ENCODE data around the gene IST1.

IST1 gene

DNA sequence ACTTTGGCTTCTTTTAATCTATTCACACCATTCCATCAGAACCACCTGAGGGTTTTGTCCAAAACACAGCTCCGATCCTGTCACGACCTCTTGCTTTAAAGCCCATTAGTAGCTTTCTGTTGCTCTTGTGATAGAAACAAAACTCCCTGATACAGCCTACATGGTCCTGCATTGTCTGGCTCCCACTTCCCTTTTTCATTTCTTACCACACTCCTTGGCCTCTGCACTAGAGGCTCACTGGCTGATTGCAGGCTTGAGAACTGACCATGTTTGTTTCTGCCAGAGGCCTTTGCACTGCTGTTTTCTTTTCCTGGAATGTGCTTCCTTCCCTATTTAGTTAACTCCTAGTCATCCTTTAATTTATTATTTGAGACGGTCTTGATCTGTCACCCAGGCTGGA lies 23.7 kb downstream of the IST1 start:
- no peak for DNase-seq (ENCODE audit: low spot score)

GRCh38 chr16:71920658-71921057 lies 25.3 kb downstream of the IST1 start:
- no peak for DNase-seq (ENCODE audit: low spot score)

GRCh38 chr16:71923941-71924690 lies 28.8 kb downstream of the IST1 start:
- no peak for DNase-seq (ENCODE audit: low spot score)

- no peak for DNase-seq (ENCODE audit: low spot score)
Measured at GRCh38 chr16:71924710-71925109, 29.4 kb downstream of the IST1 start.

GRCh38 chr16:71927383-71927782 lies 32.1 kb downstream of the IST1 start:
- peak; percentile 8 for DNase-seq (ENCODE audit: low spot score)

- DNase-seq (ENCODE audit: low spot score) = no peak
Measured at GRCh38 chr16:71927787-71928186, 32.5 kb downstream of the IST1 start.

- no peak for DNase-seq (ENCODE audit: low spot score)
Measured at GRCh38 chr16:71929048-71929447, 33.7 kb downstream of the IST1 start.

GRCh38 chr16:71930013-71930563 lies 34.8 kb downstream of the IST1 start:
- DNase-seq (ENCODE audit: low spot score) = no peak

DNA sequence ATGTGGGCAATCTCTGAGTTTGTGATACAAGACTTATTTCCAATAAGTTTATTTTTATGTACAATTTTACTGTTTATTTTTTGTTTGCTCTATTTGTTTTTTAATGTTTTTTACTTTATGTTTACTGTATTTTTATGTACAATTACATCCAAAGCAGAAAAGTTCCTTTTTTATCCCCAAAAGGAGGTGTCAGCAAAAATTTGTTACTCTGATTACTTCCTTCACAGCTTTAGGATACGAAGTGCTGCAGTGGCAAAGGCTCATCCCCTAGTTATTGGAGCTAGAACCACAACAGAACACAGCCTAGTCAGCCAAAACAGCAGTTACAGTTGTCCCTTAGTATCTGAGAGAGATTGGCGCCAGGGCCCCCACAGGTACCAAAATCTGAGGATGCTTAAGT lies 35.7 kb downstream of the IST1 start:
- no peak for DNase-seq (ENCODE audit: low spot score)

DNA sequence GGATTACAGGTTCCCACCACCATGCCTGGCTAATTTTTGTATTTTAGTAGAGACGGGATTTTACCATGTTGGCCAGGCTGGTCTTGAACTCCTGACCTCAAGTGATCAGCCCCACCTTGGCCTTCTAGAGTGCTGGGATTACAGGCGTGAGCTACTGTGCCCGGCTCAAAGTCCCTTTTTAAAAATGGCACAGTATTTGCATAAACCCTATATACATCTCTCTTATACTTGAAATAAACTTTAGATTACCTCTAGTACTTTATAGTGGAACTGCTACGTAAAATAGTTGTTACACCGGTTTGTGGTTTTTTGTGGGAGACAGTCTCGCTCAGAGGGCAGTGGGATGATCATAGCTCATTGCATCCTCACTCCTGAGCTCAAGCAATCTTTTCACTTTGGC lies 36.3 kb downstream of the IST1 start:
- DNase-seq (ENCODE audit: low spot score) = no peak

GRCh38 chr16:71933017-71933416 lies 37.7 kb downstream of the IST1 start:
- no peak for DNase-seq (ENCODE audit: low spot score)

GRCh38 chr16:71933913-71934695 lies 38.8 kb downstream of the IST1 start:
- DNase-seq (ENCODE audit: low spot score) = no peak

DNA sequence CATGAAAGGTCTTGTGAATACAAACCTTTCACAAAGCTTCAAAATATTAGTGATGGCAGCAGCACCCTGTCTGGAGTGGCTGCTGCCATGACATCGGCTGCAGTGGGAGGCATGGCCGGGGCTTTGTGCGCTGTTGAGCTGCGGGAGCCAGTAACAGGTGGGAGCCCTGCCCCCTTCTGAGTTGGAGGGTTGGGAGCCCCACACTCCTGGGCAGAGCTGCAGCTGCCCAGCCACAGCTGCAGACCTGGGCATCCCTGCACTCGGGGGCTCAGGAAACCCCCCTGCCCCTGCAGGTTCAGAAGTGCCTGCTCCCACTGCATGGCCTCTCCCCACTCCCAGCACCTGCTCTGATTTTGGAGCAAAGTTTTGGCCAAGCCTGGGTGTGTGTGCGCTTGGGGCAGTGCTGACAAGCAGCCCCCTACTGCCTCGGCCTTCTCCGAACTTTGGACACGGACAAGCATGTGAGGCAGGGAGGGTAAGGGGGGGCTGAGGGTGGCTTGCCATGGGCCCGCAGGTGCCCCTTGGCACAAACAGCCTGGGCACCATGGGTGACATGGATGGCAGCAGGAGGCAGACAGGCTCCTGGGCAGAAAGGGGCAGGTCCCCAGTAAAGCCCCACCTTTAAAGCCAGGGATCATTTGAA lies 42.7 kb downstream of the IST1 start:
- no peak for DNase-seq (ENCODE audit: low spot score)

GRCh38 chr16:71943887-71944286 lies 48.6 kb downstream of the IST1 start:
- no peak for DNase-seq (ENCODE audit: low spot score)

DNA sequence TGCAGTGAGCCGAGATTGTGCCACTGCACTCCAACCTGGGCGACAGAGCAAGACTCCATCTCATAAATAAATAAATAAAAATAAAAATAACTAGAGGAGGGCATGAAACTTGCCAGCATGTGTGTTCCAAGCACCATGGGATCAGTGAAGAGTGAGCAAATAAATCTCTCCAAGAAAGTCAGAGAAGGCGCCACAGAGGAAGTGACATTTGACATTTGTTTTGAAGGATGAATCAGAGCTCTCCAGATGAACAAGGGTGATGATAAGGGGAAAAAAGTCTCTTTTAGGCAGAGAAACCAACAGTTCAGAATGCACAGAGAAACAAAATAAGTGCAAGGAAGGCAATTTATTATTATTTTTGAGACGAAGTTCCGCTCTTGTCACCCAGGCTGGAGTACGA lies 50.3 kb downstream of the IST1 start:
- no peak for DNase-seq (ENCODE audit: low spot score)

DNA sequence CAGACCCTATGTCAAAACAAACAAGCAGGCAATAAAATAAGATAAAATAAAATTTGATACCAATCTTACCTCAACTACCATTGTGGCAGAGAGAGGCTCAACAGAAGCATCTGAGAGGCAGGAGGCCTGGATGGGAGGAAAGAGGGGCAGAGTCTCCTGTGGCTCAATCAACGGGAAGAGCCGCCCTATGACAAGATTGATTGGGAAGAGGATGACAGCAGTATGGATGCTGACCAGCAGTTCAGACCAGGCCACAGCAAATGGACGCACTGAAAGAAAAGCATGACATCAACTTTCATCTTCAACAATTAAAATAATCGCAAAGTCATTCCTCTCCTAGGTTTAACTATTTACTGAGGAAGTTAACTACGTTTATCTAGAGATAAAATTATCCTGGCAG lies 57.5 kb downstream of the IST1 start:
- no peak for DNase-seq (ENCODE audit: low spot score)

GRCh38 chr16:71954180-71954579 lies 58.8 kb downstream of the IST1 start:
- no peak for DNase-seq (ENCODE audit: low spot score)

- DNase-seq (ENCODE audit: low spot score) = no peak
Measured at GRCh38 chr16:71954699-71955195, 59.4 kb downstream of the IST1 start.

GRCh38 chr16:71956486-71956885 lies 61.2 kb downstream of the IST1 start:
- no peak for DNase-seq (ENCODE audit: low spot score)

DNA sequence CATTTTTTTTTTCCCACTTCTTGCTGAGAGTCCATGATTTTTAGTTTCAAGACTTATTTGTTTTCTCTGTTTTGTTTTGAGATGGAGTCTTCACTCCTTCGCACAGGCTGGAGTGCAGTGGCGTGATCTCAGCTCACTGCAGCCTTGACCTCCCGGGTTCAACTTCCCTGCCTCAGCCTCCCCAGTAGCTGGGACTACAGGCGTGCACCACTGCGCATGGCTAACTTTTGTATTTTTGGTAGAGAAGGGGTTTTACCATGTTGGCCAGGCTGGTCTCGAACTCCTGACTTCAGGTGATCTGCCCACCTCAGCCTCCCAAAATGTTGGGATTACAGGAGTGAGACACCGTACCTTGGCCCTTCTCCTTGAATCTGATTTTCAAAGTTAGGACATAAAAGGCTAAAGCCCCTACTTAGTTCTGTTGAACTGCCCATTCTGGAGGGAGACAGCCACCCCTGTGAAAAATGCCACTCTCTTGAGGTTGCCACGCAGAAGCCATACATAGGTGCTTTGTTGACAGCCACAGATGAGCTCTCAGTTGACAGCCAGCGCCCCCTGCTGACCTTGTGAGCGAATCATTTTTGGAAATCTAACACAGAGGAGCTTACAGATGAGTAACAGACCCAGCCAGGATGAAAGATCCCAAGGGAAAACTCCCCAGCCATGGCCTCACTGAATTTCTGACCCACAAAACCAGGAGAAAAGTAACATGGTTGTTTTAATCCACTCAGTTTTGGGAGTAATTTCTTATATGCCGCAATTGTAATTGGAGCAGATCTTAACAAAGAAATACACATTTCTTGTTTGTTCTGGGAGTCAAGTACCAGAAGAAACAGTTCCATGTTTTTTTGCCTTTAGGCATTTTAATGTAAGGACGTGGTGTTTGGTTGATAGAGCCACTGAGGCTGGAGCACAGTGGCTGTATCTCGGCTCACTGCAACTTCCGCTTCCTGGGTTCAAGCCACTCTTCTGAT lies 66.0 kb downstream of the IST1 start:
- peak; percentile 82 for DNase-seq (ENCODE audit: low spot score)

- DNase-seq (ENCODE audit: low spot score) = no peak
Measured at GRCh38 chr16:71963125-71963875, 68.0 kb downstream of the IST1 start.
